ENCODE results near the gene TMEM81. TPM values are rescaled to one million over a fixed set of nuclear protein-coding genes. Genes with fewer than 3 reads are reported as not detected.

Gene TMEM81
- total RNA-seq, 6 experiments from 2014 or later, result 1.4 to 2.3 (median 1.7) TPM

DNA sequence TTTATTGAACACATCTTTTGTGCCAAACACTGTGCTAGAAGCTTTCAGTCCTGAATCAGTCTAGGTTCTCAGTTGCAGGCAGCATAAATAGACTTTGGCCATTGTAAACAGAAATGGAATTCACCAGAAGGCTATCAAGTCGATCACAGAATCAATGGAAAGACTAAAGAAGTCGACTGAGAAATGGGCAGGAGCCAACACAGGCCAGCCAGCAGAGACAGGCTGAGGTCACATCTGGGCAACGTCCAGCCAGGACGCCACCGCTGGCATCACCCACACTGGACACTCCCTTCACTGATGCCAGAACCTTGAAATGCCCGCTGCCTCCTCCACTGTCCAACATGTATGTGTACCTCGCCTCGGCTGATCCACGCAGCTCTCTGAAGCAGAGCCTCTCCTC, 46.7 kb downstream of the TMEM81 start:
- TF ChIP-seq, protein P1, sequence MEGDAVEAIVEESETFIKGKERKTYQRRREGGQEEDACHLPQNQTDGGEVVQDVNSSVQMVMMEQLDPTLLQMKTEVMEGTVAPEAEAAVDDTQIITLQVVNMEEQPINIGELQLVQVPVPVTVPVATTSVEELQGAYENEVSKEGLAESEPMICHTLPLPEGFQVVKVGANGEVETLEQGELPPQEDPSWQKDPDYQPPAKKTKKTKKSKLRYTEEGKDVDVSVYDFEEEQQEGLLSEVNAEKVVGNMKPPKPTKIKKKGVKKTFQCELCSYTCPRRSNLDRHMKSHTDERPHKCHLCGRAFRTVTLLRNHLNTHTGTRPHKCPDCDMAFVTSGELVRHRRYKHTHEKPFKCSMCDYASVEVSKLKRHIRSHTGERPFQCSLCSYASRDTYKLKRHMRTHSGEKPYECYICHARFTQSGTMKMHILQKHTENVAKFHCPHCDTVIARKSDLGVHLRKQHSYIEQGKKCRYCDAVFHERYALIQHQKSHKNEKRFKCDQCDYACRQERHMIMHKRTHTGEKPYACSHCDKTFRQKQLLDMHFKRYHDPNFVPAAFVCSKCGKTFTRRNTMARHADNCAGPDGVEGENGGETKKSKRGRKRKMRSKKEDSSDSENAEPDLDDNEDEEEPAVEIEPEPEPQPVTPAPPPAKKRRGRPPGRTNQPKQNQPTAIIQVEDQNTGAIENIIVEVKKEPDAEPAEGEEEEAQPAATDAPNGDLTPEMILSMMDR (IDR thresholded peaks at IDR 0.05), result no peak
- Mint-ChIP-seq H3K27ac (no peak overlapping the region), H3K4me3 (no peak overlapping the region), H3K9me3 (no peaks in the 10 kb centered on the region), H3K4me1 (ENCODE audit: low read depth) (no peaks in the 10 kb centered on the region), H3K36me3 (ENCODE audit: low read depth) (no peaks in the 10 kb centered on the region), H3K27me3 (ENCODE audit: insufficient read depth) (peaks cover 62% of the 10 kb centered on the region)
- no peak for DNase-seq

Other genes starting within 250 kb of the TMEM81 start
- gene NFASC, start 213.6 kb downstream of the TMEM81 start, total RNA-seq (2021; fragmentation: NEBNext Ultra II Directional; extraction: Animal tissue kit (Norgen Biotek cat#: 25700)), result 10 to 100 TPM in 3 of 6 experiments, 1 to 10 TPM in 3; 4.7 to 11.7 (median 9.9) TPM
- not detected for gene CNTN2, start 41.2 kb downstream of the TMEM81 start, total RNA-seq (2021; fragmentation: NEBNext Ultra II Directional; extraction: Animal tissue kit (Norgen Biotek cat#: 25700))
- gene RBBP5, start 37.5 kb upstream of the TMEM81 start, total RNA-seq (2021; fragmentation: NEBNext Ultra II Directional; extraction: Animal tissue kit (Norgen Biotek cat#: 25700)), result 10 to 100 TPM; 13.6 to 16.2 (median 15.8) TPM
- gene DSTYK, start 127.2 kb upstream of the TMEM81 start, total RNA-seq (2021; fragmentation: NEBNext Ultra II Directional; extraction: Animal tissue kit (Norgen Biotek cat#: 25700)), result 10 to 100 TPM; 13.1 to 17.5 (median 13.9) TPM
- gene TMCC2, start 143.5 kb upstream of the TMEM81 start, total RNA-seq (2021; fragmentation: NEBNext Ultra II Directional; extraction: Animal tissue kit (Norgen Biotek cat#: 25700)), result 1 to 10 TPM; 3.4 to 4.2 (median 3.9) TPM
- 1 to 10 TPM; 6.3 to 8.2 (median 7.3) TPM for gene NUAK2, start 237.3 kb upstream of the TMEM81 start, total RNA-seq (2021; fragmentation: NEBNext Ultra II Directional; extraction: Animal tissue kit (Norgen Biotek cat#: 25700))